NCI-H748 treated with DMSO at 0.1 percent for 48 hours (cell line): ENCODE results near the gene ITPR1.

Experiments used
- DNase-seq: peaks from one replicate; lab custom pipeline; 2025; lab: John Stamatoyannopoulos, UW

The ITPR1 gene

GRCh38 chr3:4855676-4856075, 362.5 kb downstream of the ITPR1 start:
- DNase-seq = no peak

- DNase-seq = no peak
Measured at GRCh38 chr3:4856136-4856535, 363.0 kb downstream of the ITPR1 start.

- DNase-seq = no peak
Measured at GRCh38 chr3:4856564-4856963, 363.4 kb downstream of the ITPR1 start.

GRCh38 chr3:4856986-4857385, 363.8 kb downstream of the ITPR1 start:
- no peak for DNase-seq

- no peak for DNase-seq
Measured at GRCh38 chr3:4859788-4860187, 366.6 kb downstream of the ITPR1 start.

GRCh38 chr3:4862973-4863372, 369.8 kb downstream of the ITPR1 start:
- DNase-seq = no peak

GRCh38 chr3:4864503-4864902, 371.4 kb downstream of the ITPR1 start:
- no peak for DNase-seq

- peak; percentile 75 for DNase-seq
Measured at GRCh38 chr3:4865714-4866113, 372.6 kb downstream of the ITPR1 start.

GRCh38 chr3:4866866-4867265, 373.7 kb downstream of the ITPR1 start:
- peak; percentile 73 for DNase-seq

- DNase-seq = no peak
Measured at GRCh38 chr3:4877173-4877787, 384.1 kb downstream of the ITPR1 start.

- no peak for DNase-seq
Measured at GRCh38 chr3:4880850-4881249, 387.7 kb downstream of the ITPR1 start.

- DNase-seq = no peak
Measured at GRCh38 chr3:4882548-4882947, 389.4 kb downstream of the ITPR1 start.

GRCh38 chr3:4883011-4883410, 389.9 kb downstream of the ITPR1 start:
- DNase-seq = no peak

GRCh38 chr3:4884888-4885287, 391.7 kb downstream of the ITPR1 start:
- no peak for DNase-seq

GRCh38 chr3:4885316-4885715, 392.2 kb downstream of the ITPR1 start:
- DNase-seq = no peak

- no peak for DNase-seq
Measured at GRCh38 chr3:4886448-4886847, 393.3 kb downstream of the ITPR1 start.

- no peak for DNase-seq
Measured at GRCh38 chr3:4887177-4887576, 394.0 kb downstream of the ITPR1 start.

GRCh38 chr3:4888913-4889846, 396.0 kb downstream of the ITPR1 start:
- no peak for DNase-seq

GRCh38 chr3:4889896-4890295, 396.7 kb downstream of the ITPR1 start:
- DNase-seq = no peak

GRCh38 chr3:4894891-4895530, 401.9 kb downstream of the ITPR1 start:
- no peak for DNase-seq

GRCh38 chr3:4895838-4896237, 402.7 kb downstream of the ITPR1 start:
- DNase-seq = no peak
